NCI-H82 treated with DMSO at 0.1 percent for 48 hours (cell line): ENCODE data around the gene SLC39A5.
"Not testable (repeated sequence)": the region's sequence is repeated elsewhere in the genome, so short reads cannot be mapped to it uniquely, and the experiment has no call there.

Source experiments
- DNase-seq: peaks from one replicate; lab custom pipeline; 2025; ENCODE audit not compliant: unreplicated experiment; lab: John Stamatoyannopoulos, UW

The SLC39A5 gene

GRCh38 chr12:56272468-56272867, 42.6 kb downstream of the SLC39A5 start:
- DNase-seq, result not testable (repeated sequence)

GRCh38 chr12:56274299-56274698, 44.4 kb downstream of the SLC39A5 start:
- no peak for DNase-seq

- DNase-seq, result peak; percentile 92
These were observed 49.1 kb downstream of the SLC39A5 start for GRCh38 chr12:56278905-56279304.

- DNase-seq, result no peak
These were observed 51.0 kb downstream of the SLC39A5 start for GRCh38 chr12:56280849-56281248.

GRCh38 chr12:56282030-56282429, 52.2 kb downstream of the SLC39A5 start:
- DNase-seq, result no peak

- DNase-seq, result no peak
These were observed 52.7 kb downstream of the SLC39A5 start for GRCh38 chr12:56282579-56282978.

- DNase-seq, result not testable (repeated sequence)
These were observed 54.4 kb downstream of the SLC39A5 start for GRCh38 chr12:56284263-56284662.

- no peak for DNase-seq
These were observed 56.4 kb downstream of the SLC39A5 start for GRCh38 chr12:56286044-56286830.
